Osteoblast (primary cell): ENCODE measurements around the gene STK17A. TPM values are rescaled to one million over a fixed set of nuclear protein-coding genes. Genes with fewer than 3 reads are reported as not detected.

Experiments used
- DNase-seq: peaks from one replicate; pipeline ENCODE4 v3.0.0; 2011; ENCODE audit warnings: low spot score, mixed read lengths; ENCODE audit not compliant: insufficient read length; ENCODE audit errors: missing footprints
- H2AFZ ChIP-seq: 2 replicates; pipeline ENCODE4 v1.6.0; 2011; ENCODE audit warnings: mild to moderate bottlenecking, low read length
- H3K27ac ChIP-seq: 2 replicates; pipeline ENCODE4 v1.5.1; 2011; ENCODE audit warnings: mild to moderate bottlenecking, low read depth, low read length, moderate library complexity
- H3K27me3 ChIP-seq: 2 replicates; pipeline ENCODE4 v1.6.0; 2012; ENCODE audit warnings: mild to moderate bottlenecking, control low read depth, inconsistent platforms, low read length, moderate library complexity; ENCODE audit not compliant: insufficient read depth
- H3K36me3 ChIP-seq: 2 replicates; pipeline ENCODE4 v1.5.1; 2011; ENCODE audit warnings: mild to moderate bottlenecking, low read length, control low read depth, moderate library complexity; ENCODE audit not compliant: insufficient read depth
- H3K4me1 ChIP-seq: 2 replicates; pipeline ENCODE4 v1.5.1; 2011; ENCODE audit warnings: mild to moderate bottlenecking, low read length, control low read depth, moderate library complexity; ENCODE audit not compliant: insufficient read depth
- H3K4me2 ChIP-seq: 2 replicates; pipeline ENCODE4 v1.6.0; 2011; ENCODE audit warnings: mild to moderate bottlenecking, low read length; ENCODE audit not compliant: insufficient read depth
- H3K4me3 ChIP-seq: fragments of 200-600 bp; sonication (generic); 3 replicates; pipeline ENCODE4 v1.5.1; 2012; ENCODE audit warnings: mild to moderate bottlenecking, low read length, inconsistent platforms; ENCODE audit not compliant: insufficient read depth
- H3K79me2 ChIP-seq: 2 replicates; pipeline ENCODE4 v1.6.0; 2012; ENCODE audit warnings: mild to moderate bottlenecking, low read length, control low read depth, inconsistent platforms; ENCODE audit not compliant: insufficient read depth
- H3K9me3 ChIP-seq: 2 replicates; pipeline ENCODE4 v1.5.1; 2011; ENCODE audit warnings: low read depth, low read length, control low read depth
- H4K20me1 ChIP-seq: 2 replicates; pipeline ENCODE4 v1.6.0; 2012; ENCODE audit warnings: mild to moderate bottlenecking, low read length, control low read depth; ENCODE audit not compliant: insufficient read depth
- CTCF ChIP-seq: IDR thresholded peaks from 2 replicates; pipeline ENCODE4 v1.5.1; 2011; ENCODE audit warnings: mild to moderate bottlenecking, low read depth, low read length, moderate library complexity; ENCODE audit errors: extremely low read depth
- total RNA-seq: library from RNA; depleted of rRNA; stranded (reverse); fragments of >200 nt; gene quantifications from 2 replicates; pipeline ENCODE4 v1.2.3, GENCODE V29; 2012

STK17A gene
- total RNA-seq, 1 donor: 109 TPM

GRCh38 chr7:43602256-43602655, 19.3 kb downstream of the STK17A start:
- Histone ChIP-seq H3K4me1 (peaks cover 3% of the 10 kb centered on the region), H3K9me3 (no peaks in the 10 kb centered on the region), H3K36me3 (peaks cover 85% of the 10 kb centered on the region), H4K20me1 (peaks cover 70% of the 10 kb centered on the region), H3K79me2 (peaks cover 98% of the 10 kb centered on the region), H3K27me3 (no peaks in the 10 kb centered on the region), H3K4me2 (no peak overlapping the region), H3K4me3 (no peak overlapping the region), H3K27ac (no peak overlapping the region), H2AFZ (no peak overlapping the region)
- no peak for TF ChIP-seq CTCF
- DNase-seq: no peak

- H3K4me1 ChIP-seq: peaks cover 3% of the 10 kb centered on the region
- no peak for TF ChIP-seq CTCF
- H3K4me2 ChIP-seq: no peak overlapping the region
- peaks cover 85% of the 10 kb centered on the region for H3K36me3 ChIP-seq
- H3K4me3 ChIP-seq: no peak overlapping the region
- H3K27ac ChIP-seq: no peak overlapping the region
- H4K20me1 ChIP-seq: peaks cover 78% of the 10 kb centered on the region
- no peaks in the 10 kb centered on the region for H3K27me3 ChIP-seq
- H2AFZ ChIP-seq: no peak overlapping the region
- H3K9me3 ChIP-seq: no peaks in the 10 kb centered on the region
- H3K79me2 ChIP-seq: peaks cover 98% of the 10 kb centered on the region
- no peak for DNase-seq
Measured at GRCh38 chr7:43604251-43604650, 21.3 kb downstream of the STK17A start.

- no peaks in the 10 kb centered on the region for H3K9me3 ChIP-seq
- peaks cover 26% of the 10 kb centered on the region for H3K4me1 ChIP-seq
- peaks cover 87% of the 10 kb centered on the region for H3K79me2 ChIP-seq
- H3K27me3 ChIP-seq: no peaks in the 10 kb centered on the region
- TF ChIP-seq CTCF: no peak
- no peak for DNase-seq
- H3K36me3 ChIP-seq: peaks cover 64% of the 10 kb centered on the region
- no peak overlapping the region for H3K4me3 ChIP-seq
- no peak overlapping the region for H3K27ac ChIP-seq
- H3K4me2 ChIP-seq: no peak overlapping the region
- no peak overlapping the region for H2AFZ ChIP-seq
- peaks cover 61% of the 10 kb centered on the region for H4K20me1 ChIP-seq
Measured at GRCh38 chr7:43609097-43609496, 26.2 kb downstream of the STK17A start.

- peaks cover 86% of the 10 kb centered on the region for H3K79me2 ChIP-seq
- H3K27me3 ChIP-seq: no peaks in the 10 kb centered on the region
- H2AFZ ChIP-seq: no peak overlapping the region
- peaks cover 26% of the 10 kb centered on the region for H3K4me1 ChIP-seq
- no peak for TF ChIP-seq CTCF
- no peak overlapping the region for H3K4me3 ChIP-seq
- peaks cover 63% of the 10 kb centered on the region for H3K36me3 ChIP-seq
- no peaks in the 10 kb centered on the region for H3K9me3 ChIP-seq
- H3K27ac ChIP-seq: peak overlapping the region; percentile 60
- H3K4me2 ChIP-seq: peak overlapping the region; percentile 42
- DNase-seq: no peak
- peaks cover 50% of the 10 kb centered on the region for H4K20me1 ChIP-seq
Measured at GRCh38 chr7:43612128-43612527, 29.2 kb downstream of the STK17A start.
